Astrocyte (in vitro differentiated cells and primary cell): Measurements from ENCODE around the gene COL6A1. TPM values are rescaled to one million over a fixed set of nuclear protein-coding genes. Genes with fewer than 3 reads are reported as not detected.

Experiments used
- DNase-seq: peaks from one replicate; pipeline ENCODE4 v3.0.0-alpha.2; 2010; ENCODE audit warnings: low read depth
- FAIRE-seq: peaks from 2 replicates; lab custom pipeline; 2011; peaks lifted over from hg19 to GRCh38; lab: Jason Lieb, UNC
- H2AFZ ChIP-seq: 2 replicates; pipeline ENCODE4 v1.6.0; 2012; ENCODE audit warnings: low read depth, low read length, inconsistent platforms
- H3K27ac ChIP-seq: 2 replicates; pipeline ENCODE4 v1.5.1; 2011; ENCODE audit warnings: low read depth, low read length, inconsistent platforms
- H3K27me3 ChIP-seq: 2 replicates; pipeline ENCODE4 v1.6.0; 2011; ENCODE audit warnings: low read length, inconsistent platforms; ENCODE audit not compliant: insufficient read depth
- H3K36me3 ChIP-seq: 2 replicates; pipeline ENCODE4 v1.5.1; 2011; ENCODE audit warnings: low read length, inconsistent platforms; ENCODE audit not compliant: insufficient read depth
- H3K4me1 ChIP-seq: 2 replicates; pipeline ENCODE4 v1.5.1; 2011; ENCODE audit warnings: low read length, inconsistent platforms; ENCODE audit not compliant: insufficient read depth
- H3K4me2 ChIP-seq: 2 replicates; pipeline ENCODE4 v1.6.0; 2012; ENCODE audit warnings: low read length, inconsistent platforms
- H3K4me3 ChIP-seq: 2 replicates; pipeline ENCODE4 v1.5.1; 2011; ENCODE audit warnings: low read depth, mild to moderate bottlenecking, low read length, inconsistent platforms; ENCODE audit not compliant: insufficient read depth
- H3K79me2 ChIP-seq: 2 replicates; pipeline ENCODE4 v1.6.0; 2012; ENCODE audit warnings: mild to moderate bottlenecking, low read length, inconsistent platforms; ENCODE audit not compliant: insufficient read depth
- H3K9ac ChIP-seq: 2 replicates; pipeline ENCODE4 v1.6.0; 2012; ENCODE audit warnings: mild to moderate bottlenecking, low read length, inconsistent platforms
- H3K9me3 ChIP-seq: 2 replicates; pipeline ENCODE4 v1.5.1; 2012; ENCODE audit warnings: low read depth, mild to moderate bottlenecking, low read length, inconsistent platforms; ENCODE audit not compliant: insufficient read depth
- H4K20me1 ChIP-seq: 2 replicates; pipeline ENCODE4 v1.6.0; 2012; ENCODE audit warnings: low read length, inconsistent platforms; ENCODE audit not compliant: insufficient read depth
- H3K27ac Mint-ChIP-seq: one replicate; pipeline ENCODE4 v1.8.0; 2021; ENCODE audit warnings: mild to moderate bottlenecking, mixed read lengths; ENCODE audit not compliant: unreplicated experiment
- H3K27me3 Mint-ChIP-seq: one replicate; pipeline ENCODE4 v1.8.0; 2021; ENCODE audit warnings: low read depth, mixed read lengths; ENCODE audit not compliant: unreplicated experiment
- H3K36me3 Mint-ChIP-seq: one replicate; pipeline ENCODE4 v1.8.0; 2021; ENCODE audit warnings: low read depth, mixed read lengths; ENCODE audit not compliant: unreplicated experiment
- H3K4me1 Mint-ChIP-seq: one replicate; pipeline ENCODE4 v1.8.0; 2021; ENCODE audit warnings: low read depth, mixed read lengths; ENCODE audit not compliant: unreplicated experiment
- H3K4me3 Mint-ChIP-seq: one replicate; pipeline ENCODE4 v1.8.0; 2021; ENCODE audit warnings: mild to moderate bottlenecking, moderate library complexity, mixed read lengths; ENCODE audit not compliant: unreplicated experiment
- H3K9me3 Mint-ChIP-seq: one replicate; pipeline ENCODE4 v1.8.0; 2021; ENCODE audit warnings: mild to moderate bottlenecking, mixed read lengths; ENCODE audit not compliant: unreplicated experiment
- CTCF ChIP-seq: IDR thresholded peaks from 2 replicates; pipeline ENCODE4 v1.5.1; 2011; ENCODE audit warnings: low read depth, mild to moderate bottlenecking, inconsistent platforms, low read length, moderate library complexity; ENCODE audit not compliant: insufficient read depth
- EZH2 ChIP-seq: IDR thresholded peaks from 2 replicates; pipeline ENCODE4 v1.6.1; 2012; ENCODE audit warnings: mild to moderate bottlenecking, low read length, inconsistent platforms; ENCODE audit not compliant: insufficient read depth
- total RNA-seq: library from RNA; stranded (reverse); gene quantifications from 2 replicates; pipeline ENCODE4 v1.2.1, GENCODE V29; 2021

COL6A1 gene
- total RNA-seq, 1 donor from 2014 or later = 131 TPM

GRCh38 chr21:45969921-45970673, 11.5 kb upstream of the COL6A1 start:
- FAIRE-seq = no peak
- no peak overlapping the region for H3K4me3 Mint-ChIP-seq
- TF ChIP-seq CTCF (no peak), EZH2 (no peak)

GRCh38 chr21:45970674-45971615, 10.6 kb upstream of the COL6A1 start:
- Mint-ChIP-seq H3K9me3 (no peaks in the 10 kb centered on the region), H3K36me3 (no peaks in the 10 kb centered on the region), H3K4me3 (no peak overlapping the region), H3K27ac (no peak overlapping the region), H3K27me3 (no peaks in the 10 kb centered on the region), H3K4me1 (peaks cover 8% of the 10 kb centered on the region)
- peak; percentile 63 for TF ChIP-seq CTCF
- no peak for TF ChIP-seq EZH2
- H3K36me3 ChIP-seq = no peaks in the 10 kb centered on the region
- DNase-seq = no peak
- no peak for FAIRE-seq
- peaks cover 42% of the 10 kb centered on the region for H3K4me1 ChIP-seq
- H3K4me2 ChIP-seq = no peak overlapping the region
- H3K79me2 ChIP-seq = no peaks in the 10 kb centered on the region
- peak overlapping the region; percentile 42 for H3K9ac ChIP-seq
- H3K27ac ChIP-seq = peak overlapping the region; percentile 19
- no peak overlapping the region for H3K4me3 ChIP-seq
- H2AFZ ChIP-seq = peak overlapping the region; percentile 65
- H4K20me1 ChIP-seq = no peaks in the 10 kb centered on the region
- no peaks in the 10 kb centered on the region for H3K9me3 ChIP-seq
- no peaks in the 10 kb centered on the region for H3K27me3 ChIP-seq

More at GRCh38 chr21:45969921-45970673, 11.5 kb upstream of the COL6A1 start:
- Histone ChIP-seq H3K36me3 (no peaks in the 10 kb centered on the region), H3K4me3 (no peak overlapping the region), H3K79me2 (no peaks in the 10 kb centered on the region), H3K9ac (no peak overlapping the region), H2AFZ (peak overlapping the region; percentile 65), H3K27ac (no peak overlapping the region), H3K9me3 (no peaks in the 10 kb centered on the region), H3K4me2 (no peak overlapping the region), H3K4me1 (peaks cover 38% of the 10 kb centered on the region), H4K20me1 (no peaks in the 10 kb centered on the region), H3K27me3 (no peaks in the 10 kb centered on the region)
- H3K4me1 Mint-ChIP-seq = peaks cover 2% of the 10 kb centered on the region
- no peaks in the 10 kb centered on the region for H3K27me3 Mint-ChIP-seq
- H3K9me3 Mint-ChIP-seq = no peaks in the 10 kb centered on the region
- H3K36me3 Mint-ChIP-seq = peaks cover 2% of the 10 kb centered on the region
- H3K27ac Mint-ChIP-seq = no peak overlapping the region
- DNase-seq = no peak
